Measurements from ENCODE around the gene UBN1. TPM values are rescaled to one million over a fixed set of nuclear protein-coding genes. Genes with fewer than 3 reads are reported as not detected.
"Not testable (repeated sequence)": the region's sequence is repeated elsewhere in the genome, so short reads cannot be mapped to it uniquely, and the experiment has no call there.

Gene UBN1
- total RNA-seq, 1 donor from 2014 or later, result 50.1 TPM

GRCh38 chr16:4884972-4885874, 37.9 kb downstream of the UBN1 start:
- no peak for DNase-seq (ENCODE audit: extremely low read depth, low read depth, low spot score)

- no peak for DNase-seq (ENCODE audit: extremely low read depth, low read depth, low spot score)
Observed at GRCh38 chr16:4886151-4886550, 38.9 kb downstream of the UBN1 start.

GRCh38 chr16:4888428-4889135, 41.3 kb downstream of the UBN1 start:
- DNase-seq (ENCODE audit: extremely low read depth, low read depth, low spot score), result no peak

- DNase-seq (ENCODE audit: extremely low read depth, low read depth, low spot score), result no peak
Observed at GRCh38 chr16:4890026-4890425, 42.7 kb downstream of the UBN1 start.

- DNase-seq (ENCODE audit: extremely low read depth, low read depth, low spot score), result no peak
Observed at GRCh38 chr16:4890686-4891085, 43.4 kb downstream of the UBN1 start.

GRCh38 chr16:4891097-4891885, 44.0 kb downstream of the UBN1 start:
- DNase-seq (ENCODE audit: extremely low read depth, low read depth, low spot score), result no peak

GRCh38 chr16:4891886-4892216, 44.6 kb downstream of the UBN1 start:
- no peak for DNase-seq (ENCODE audit: extremely low read depth, low read depth, low spot score)

- DNase-seq (ENCODE audit: extremely low read depth, low read depth, low spot score), result no peak
Observed at GRCh38 chr16:4892361-4893102, 45.3 kb downstream of the UBN1 start.

GRCh38 chr16:4893103-4893862, 46.0 kb downstream of the UBN1 start:
- no peak for DNase-seq (ENCODE audit: extremely low read depth, low read depth, low spot score)

GRCh38 chr16:4894276-4895150, 47.2 kb downstream of the UBN1 start:
- DNase-seq (ENCODE audit: extremely low read depth, low read depth, low spot score), result no peak

- no peak for DNase-seq (ENCODE audit: extremely low read depth, low read depth, low spot score)
Observed at GRCh38 chr16:4895366-4895765, 48.1 kb downstream of the UBN1 start.

GRCh38 chr16:4896761-4897160, 49.5 kb downstream of the UBN1 start:
- not testable (repeated sequence) for DNase-seq (ENCODE audit: extremely low read depth, low read depth, low spot score)

GRCh38 chr16:4897328-4897727, 50.0 kb downstream of the UBN1 start:
- no peak for DNase-seq (ENCODE audit: extremely low read depth, low read depth, low spot score)

- DNase-seq (ENCODE audit: extremely low read depth, low read depth, low spot score), result no peak
Observed at GRCh38 chr16:4898811-4899473, 51.7 kb downstream of the UBN1 start.

- no peak for DNase-seq (ENCODE audit: extremely low read depth, low read depth, low spot score)
Observed at GRCh38 chr16:4899474-4899846, 52.2 kb downstream of the UBN1 start.

GRCh38 chr16:4900036-4900435, 52.8 kb downstream of the UBN1 start:
- DNase-seq (ENCODE audit: extremely low read depth, low read depth, low spot score), result no peak

GRCh38 chr16:4900750-4901149, 53.5 kb downstream of the UBN1 start:
- DNase-seq (ENCODE audit: extremely low read depth, low read depth, low spot score), result no peak

- DNase-seq (ENCODE audit: extremely low read depth, low read depth, low spot score), result no peak
Observed at GRCh38 chr16:4902038-4902437, 54.8 kb downstream of the UBN1 start.
